Skeletal muscle tissue (tissue), 4 donors: ENCODE measurements around the gene MSH6. TPM values are rescaled to one million over a fixed set of nuclear protein-coding genes. Genes with fewer than 3 reads are reported as not detected.

ENCODE experiments used
- H3K27ac ChIP-seq: one replicate; pipeline ENCODE4 v1.7.0; 2013; ENCODE audit warnings: mild to moderate bottlenecking, low read depth, low read length, inconsistent platforms
- H3K27me3 ChIP-seq, 3 donors: one replicate each; pipeline ENCODE4 v1.7.0; 2013; ENCODE audit warnings: low read length in 3 of 3; ENCODE audit not compliant: control insufficient read depth in 3 of 3, insufficient read depth in 3 of 3
- H3K36me3 ChIP-seq, 3 donors: one replicate each; pipeline ENCODE4 v1.7.0; 2013; ENCODE audit warnings: low read length in 3 of 3; ENCODE audit not compliant: control insufficient read depth in 3 of 3, insufficient read depth in 3 of 3
- H3K4me1 ChIP-seq, 3 donors: one replicate each; pipeline ENCODE4 v1.7.0; 2013; ENCODE audit warnings: low read length in 3 of 3, mild to moderate bottlenecking in 3 of 3; ENCODE audit not compliant: control insufficient read depth in 3 of 3, insufficient read depth in 3 of 3
- H3K4me3 ChIP-seq, 3 donors: one replicate each; pipeline ENCODE4 v1.7.0; 2013; ENCODE audit warnings: low read length in 3 of 3
- H3K9ac ChIP-seq, 3 donors: one replicate each; pipeline ENCODE4 v1.7.0; 2013; ENCODE audit warnings: low read length in 3 of 3, mild to moderate bottlenecking in 3 of 3, moderate library complexity in 2 of 3, low read depth in 1 of 3
- H3K9me3 ChIP-seq, 3 donors: one replicate each; pipeline ENCODE4 v1.7.0; 2013; ENCODE audit warnings: low read length in 3 of 3; ENCODE audit not compliant: control insufficient read depth in 3 of 3
- total RNA-seq: library from RNA; depleted of rRNA; stranded (reverse); fragments of >200 nt; gene quantifications from one replicate; pipeline ENCODE4 v1.2.3, GENCODE V29; 2014
- donor health status: Osteomylitis.

The MSH6 gene
- total RNA-seq, 1 donor from 2014 or later = 33.4 TPM

DNA sequence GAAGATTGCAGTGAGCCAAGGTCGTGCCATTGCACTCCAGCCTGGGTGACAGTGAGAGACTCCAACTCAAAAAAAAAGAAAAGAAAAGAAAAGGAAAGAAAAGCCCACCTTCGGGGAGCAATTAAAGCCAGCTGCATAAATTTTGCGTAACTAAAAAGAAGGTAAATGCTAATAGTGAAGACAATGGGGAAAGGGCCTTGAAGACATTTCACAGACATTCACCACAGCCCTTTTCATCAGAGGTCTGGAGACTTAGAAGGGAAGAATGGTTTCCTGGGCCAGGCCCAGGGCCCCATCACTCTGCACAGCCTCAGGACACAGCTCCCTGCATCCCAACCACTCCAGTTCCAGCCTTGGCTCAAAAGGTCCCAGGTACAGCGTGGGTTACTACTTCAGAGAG lies 35.1 kb upstream of the MSH6 start:
- H3K4me1 ChIP-seq = no peaks in the 10 kb centered on the region
- H3K27me3 ChIP-seq = peaks cover 0 to 3% (median 0%) of the 10 kb centered on the region in 3 donors
- no peak overlapping the region for H3K27ac ChIP-seq
- no peak overlapping the region for H3K4me3 ChIP-seq
- no peak overlapping the region for H3K9ac ChIP-seq
- no peaks in the 10 kb centered on the region for H3K36me3 ChIP-seq
- H3K9me3 ChIP-seq = no peaks in the 10 kb centered on the region

DNA sequence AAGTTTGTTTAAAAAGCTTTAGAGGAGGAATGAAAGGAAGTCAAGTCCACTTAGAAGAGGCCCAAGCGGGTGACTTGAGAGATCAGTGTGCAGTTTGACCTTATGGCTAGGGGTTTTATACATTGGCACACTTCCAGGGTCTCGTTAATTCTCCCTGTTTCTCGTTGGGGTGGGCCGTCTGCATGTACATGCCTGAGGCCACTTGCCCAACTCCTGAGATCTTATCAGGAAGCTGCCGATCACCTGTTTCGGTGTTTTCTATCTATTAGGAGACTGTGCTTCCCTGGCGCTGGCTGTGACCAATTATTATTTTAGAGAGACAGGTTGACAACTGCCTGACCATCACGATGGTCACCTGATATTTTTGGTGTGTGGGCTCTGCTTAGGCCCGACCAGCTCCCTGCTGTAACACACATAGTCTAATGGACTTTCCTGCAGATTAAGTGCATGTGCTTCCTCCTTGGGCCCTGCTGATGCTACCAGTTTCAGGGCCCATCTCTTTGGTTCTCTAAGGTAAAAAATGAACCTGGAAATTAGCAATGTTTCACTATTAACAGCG lies 31.0 kb upstream of the MSH6 start:
- Histone ChIP-seq H3K36me3 (no peaks in the 10 kb centered on the region), H3K27me3 (no peaks in the 10 kb centered on the region), H3K9me3 (no peaks in the 10 kb centered on the region), H3K4me3 (no peak overlapping the region), H3K9ac (no peak overlapping the region), H3K27ac (peak overlapping the region; percentile 36), H3K4me1 (no peaks in the 10 kb centered on the region)

DNA sequence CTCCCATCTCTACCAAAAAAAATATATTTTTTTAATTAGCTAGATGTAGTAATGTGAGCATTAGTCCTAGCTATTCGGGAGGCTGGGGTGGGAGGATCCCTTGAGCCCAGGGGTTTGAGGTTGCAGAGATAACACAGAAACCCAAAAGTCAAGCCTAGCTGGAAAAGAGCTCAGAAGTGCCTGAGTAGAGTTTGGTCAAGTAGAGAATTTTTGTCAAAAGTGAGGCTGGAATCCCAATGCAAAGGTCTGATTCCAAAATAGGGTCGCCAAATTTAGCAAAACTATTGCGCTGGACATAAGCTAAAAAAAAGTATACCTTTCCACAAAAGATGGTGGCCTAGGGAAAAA lies 15.5 kb upstream of the MSH6 start:
- Histone ChIP-seq H3K9ac (no peak overlapping the region), H3K27ac (no peak overlapping the region), H3K36me3 (no peaks in the 10 kb centered on the region), H3K9me3 (no peaks in the 10 kb centered on the region), H3K27me3 (no peaks in the 10 kb centered on the region), H3K4me3 (no peak overlapping the region), H3K4me1 (peaks cover 0 to 6% (median 2%) of the 10 kb centered on the region in 3 donors)

DNA sequence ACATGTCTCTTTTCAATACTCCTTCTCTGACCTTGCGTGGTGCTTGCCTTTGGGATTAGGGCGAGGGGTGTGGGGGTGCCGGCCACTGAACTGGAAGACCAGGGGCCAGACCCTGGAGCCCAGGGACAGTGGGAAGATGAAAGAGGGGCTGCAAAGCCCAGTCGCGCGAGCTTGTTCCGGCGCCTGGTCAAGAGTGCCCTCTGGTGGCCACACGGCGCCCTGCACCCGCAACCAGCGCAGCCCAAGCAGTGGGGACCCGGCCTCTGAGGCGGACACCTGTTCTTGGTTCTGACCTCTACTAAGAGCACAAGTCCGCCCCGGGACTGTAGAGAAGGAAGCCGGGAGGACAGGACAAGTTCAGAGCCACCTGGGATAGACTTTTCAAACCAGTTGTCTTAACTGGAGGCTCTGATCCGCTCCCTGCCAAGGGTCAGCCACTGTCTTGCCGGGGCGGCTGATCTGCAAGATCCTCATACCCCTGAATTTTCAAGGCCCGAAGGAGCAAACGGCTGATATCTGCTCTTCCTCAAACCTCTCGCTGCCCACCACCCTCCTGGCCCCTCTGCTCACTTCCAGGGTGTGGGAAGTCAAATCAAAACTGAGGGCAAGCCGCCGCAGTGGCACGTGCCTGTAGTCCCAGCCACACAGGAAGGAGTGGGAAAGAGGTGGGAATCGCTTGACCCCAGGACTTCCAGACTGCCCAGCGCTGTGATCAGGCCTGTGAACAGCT lies 14.9 kb upstream of the MSH6 start:
- Histone ChIP-seq H3K9ac (peak overlapping the region in 1 of 3 donors; percentile 8), H3K27me3 (no peaks in the 10 kb centered on the region), H3K27ac (no peak overlapping the region), H3K9me3 (no peaks in the 10 kb centered on the region), H3K36me3 (no peaks in the 10 kb centered on the region), H3K4me1 (peaks cover 0 to 6% (median 2%) of the 10 kb centered on the region in 3 donors), H3K4me3 (no peak overlapping the region)

DNA sequence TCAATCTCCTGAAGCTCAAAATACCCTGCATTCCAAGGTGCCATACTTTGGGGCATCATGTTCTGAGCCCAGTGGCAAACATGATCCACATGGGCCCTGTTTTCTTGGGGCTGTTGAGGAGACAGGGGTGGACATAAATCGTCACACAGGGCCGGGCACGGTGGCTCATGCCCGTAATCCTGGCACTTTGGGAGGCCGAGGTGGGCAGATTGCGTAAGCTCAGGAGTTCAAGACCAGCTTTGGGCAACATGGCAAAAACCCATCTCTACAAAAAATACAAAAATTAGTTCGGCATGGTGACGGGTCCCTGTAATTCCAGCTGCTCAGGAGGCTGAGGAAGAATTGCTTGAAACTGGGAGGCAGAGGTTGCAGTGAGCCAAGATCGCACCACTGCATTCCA lies 13.6 kb upstream of the MSH6 start:
- Histone ChIP-seq H3K9ac (no peak overlapping the region), H3K27me3 (no peaks in the 10 kb centered on the region), H3K36me3 (no peaks in the 10 kb centered on the region), H3K9me3 (no peaks in the 10 kb centered on the region), H3K27ac (no peak overlapping the region), H3K4me3 (no peak overlapping the region), H3K4me1 (peaks cover 0 to 6% (median 2%) of the 10 kb centered on the region in 3 donors)

DNA sequence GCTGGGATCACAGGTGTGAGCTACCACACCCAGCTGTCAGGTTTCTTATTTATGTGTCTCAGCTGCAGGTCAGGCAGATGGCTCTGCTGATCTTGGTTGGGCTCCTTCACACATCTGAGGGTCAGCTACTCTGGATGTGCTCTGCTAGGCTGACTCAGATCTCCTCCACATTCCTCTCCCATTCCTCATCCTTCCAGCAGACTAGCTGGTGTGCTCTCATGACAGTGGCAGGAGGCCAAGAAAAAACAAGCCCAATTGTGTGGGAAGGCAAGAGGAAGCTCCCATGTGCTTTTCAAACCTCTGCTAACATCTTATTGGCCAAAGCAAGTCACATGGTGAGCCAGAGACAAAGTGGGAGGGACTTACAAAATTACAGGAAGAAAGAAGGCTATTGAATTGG lies 11.7 kb upstream of the MSH6 start:
- H3K4me3 ChIP-seq = no peak overlapping the region
- H3K9me3 ChIP-seq = no peaks in the 10 kb centered on the region
- H3K27ac ChIP-seq = no peak overlapping the region
- H3K27me3 ChIP-seq = no peaks in the 10 kb centered on the region
- no peaks in the 10 kb centered on the region for H3K36me3 ChIP-seq
- peaks cover 0 to 6% (median 2%) of the 10 kb centered on the region in 3 donors for H3K4me1 ChIP-seq
- no peak overlapping the region for H3K9ac ChIP-seq

DNA sequence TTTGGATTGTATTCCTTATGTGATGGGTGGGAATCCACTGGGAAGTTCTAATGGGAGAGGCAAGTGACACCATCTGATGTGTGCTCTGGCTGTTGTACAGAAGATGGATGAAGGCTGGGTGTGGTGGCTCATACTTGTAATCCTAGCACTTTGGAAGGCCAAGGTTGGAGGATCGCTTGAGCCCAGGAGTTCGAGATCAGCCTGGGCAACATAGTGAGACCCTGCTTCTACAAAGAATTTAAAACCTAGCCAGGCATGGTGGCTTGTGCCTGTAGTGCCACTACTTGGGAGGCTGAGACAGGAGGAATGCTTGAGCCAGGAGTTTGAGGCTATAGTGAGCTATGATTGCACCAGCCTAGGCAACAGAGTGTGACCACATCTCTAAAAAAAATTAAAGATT lies 10.6 kb upstream of the MSH6 start:
- no peaks in the 10 kb centered on the region for H3K9me3 ChIP-seq
- H3K27ac ChIP-seq = no peak overlapping the region
- no peaks in the 10 kb centered on the region for H3K27me3 ChIP-seq
- no peak overlapping the region for H3K4me3 ChIP-seq
- no peaks in the 10 kb centered on the region for H3K36me3 ChIP-seq
- no peak overlapping the region for H3K9ac ChIP-seq
- peaks cover 0 to 6% (median 2%) of the 10 kb centered on the region in 3 donors for H3K4me1 ChIP-seq

DNA sequence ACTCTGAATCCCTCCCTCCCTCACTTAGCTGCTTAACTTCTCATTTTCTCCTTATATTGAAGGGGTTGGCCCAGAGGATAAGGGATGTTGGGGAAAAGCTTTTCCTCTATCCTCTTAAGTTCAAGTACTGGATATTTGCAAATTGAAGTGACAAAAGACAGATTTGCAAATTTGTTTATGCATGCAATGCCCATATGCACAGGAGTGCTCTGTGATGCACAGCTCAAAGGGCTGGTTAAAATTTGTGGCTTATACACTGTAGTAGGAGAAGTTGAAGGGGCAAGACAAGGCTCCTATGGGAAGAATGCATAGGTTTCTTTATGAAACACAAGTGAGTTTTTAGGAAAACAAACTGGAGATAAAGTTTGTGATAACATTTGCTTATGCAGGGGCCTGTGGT lies 8.4 kb upstream of the MSH6 start:
- no peaks in the 10 kb centered on the region for H3K4me1 ChIP-seq
- H3K27ac ChIP-seq = no peak overlapping the region
- H3K27me3 ChIP-seq = no peaks in the 10 kb centered on the region
- no peaks in the 10 kb centered on the region for H3K9me3 ChIP-seq
- no peaks in the 10 kb centered on the region for H3K36me3 ChIP-seq
- H3K9ac ChIP-seq = no peak overlapping the region
- H3K4me3 ChIP-seq = no peak overlapping the region

DNA sequence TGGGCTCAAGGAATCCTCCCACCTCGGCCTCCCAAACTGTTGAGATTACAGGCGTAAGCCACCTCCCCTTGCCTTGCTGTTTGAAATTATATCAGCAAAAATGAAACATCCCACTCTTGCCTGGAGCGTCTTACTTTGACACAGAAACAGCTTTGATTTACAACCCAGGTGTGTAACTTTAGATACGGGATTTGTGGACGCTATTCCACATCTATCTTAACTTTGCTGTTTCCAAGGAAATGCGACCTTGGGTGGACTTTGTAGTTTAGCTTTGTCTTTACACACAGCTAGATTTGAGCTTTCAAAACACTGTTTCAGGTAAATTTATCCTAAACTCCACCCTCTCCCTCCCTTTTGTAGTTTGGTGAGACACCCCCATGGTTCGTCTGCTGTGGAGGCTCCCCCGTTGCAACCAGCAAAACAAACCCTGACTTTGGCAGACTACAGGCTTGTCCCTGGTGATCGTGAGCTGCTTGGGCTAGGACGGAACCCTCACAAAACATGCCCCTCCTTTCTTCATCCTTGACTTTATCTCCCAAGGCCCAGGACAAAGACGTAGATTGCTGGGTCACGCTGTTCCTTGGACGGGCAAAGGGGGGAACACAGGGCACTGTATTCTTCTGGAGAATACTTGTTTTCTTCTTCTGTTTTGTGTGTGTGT lies 5.5 kb upstream of the MSH6 start:
- H3K27me3 ChIP-seq = no peaks in the 10 kb centered on the region
- no peak overlapping the region for H3K9ac ChIP-seq
- no peak overlapping the region for H3K27ac ChIP-seq
- H3K4me3 ChIP-seq = no peak overlapping the region
- H3K9me3 ChIP-seq = no peaks in the 10 kb centered on the region
- H3K36me3 ChIP-seq = no peaks in the 10 kb centered on the region
- H3K4me1 ChIP-seq = peaks cover 0 to 1% (median 0%) of the 10 kb centered on the region in 3 donors

DNA sequence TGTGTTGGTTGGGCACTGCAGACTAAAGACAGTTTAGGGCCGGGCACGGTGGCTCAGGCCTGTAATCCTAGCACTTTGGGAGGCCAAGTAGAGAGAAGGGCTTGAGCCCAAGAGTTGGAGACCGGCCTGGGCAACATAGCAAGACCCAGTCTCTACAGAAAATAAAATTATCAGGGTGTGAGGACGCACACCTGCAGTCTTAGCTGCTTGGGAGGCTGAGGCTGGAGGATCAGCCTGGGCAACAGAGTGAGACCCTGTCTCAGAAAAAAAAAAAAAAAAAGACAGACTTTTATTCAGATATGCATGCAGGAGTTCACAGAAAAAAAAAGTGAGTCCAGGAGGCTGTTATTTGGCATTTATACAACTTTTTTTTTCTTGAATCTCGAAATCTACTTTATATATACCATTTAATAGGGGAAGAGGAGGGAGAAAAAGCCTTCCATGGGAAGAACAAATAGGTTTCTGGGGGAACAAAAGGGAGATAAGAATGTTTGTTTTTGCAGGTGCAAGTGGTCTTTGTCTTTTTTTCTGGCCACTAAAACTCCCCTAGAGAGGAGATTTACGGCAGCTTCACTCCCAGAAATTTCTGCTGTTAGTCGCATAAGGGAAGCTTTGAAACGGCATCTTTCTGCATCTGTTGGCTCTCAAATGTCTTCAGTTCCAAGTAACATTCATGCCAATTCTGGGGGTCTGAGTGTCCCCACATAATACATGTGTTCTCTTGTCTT lies 4.1 kb upstream of the MSH6 start:
- H3K4me3 ChIP-seq = no peak overlapping the region
- H3K36me3 ChIP-seq = no peaks in the 10 kb centered on the region
- H3K27ac ChIP-seq = no peak overlapping the region
- no peak overlapping the region for H3K9ac ChIP-seq
- no peaks in the 10 kb centered on the region for H3K27me3 ChIP-seq
- H3K4me1 ChIP-seq = peaks cover 0 to 5% (median 0%) of the 10 kb centered on the region in 3 donors
- H3K9me3 ChIP-seq = no peaks in the 10 kb centered on the region
